ENCODE measurements around the gene OSBPL10. TPM values are rescaled to one million over a fixed set of nuclear protein-coding genes. Genes with fewer than 3 reads are reported as not detected.
"Not testable (repeated sequence)": the region's sequence is repeated elsewhere in the genome, so short reads cannot be mapped to it uniquely, and the experiment has no call there.

Gene OSBPL10
- polyA plus RNA-seq, 1 donor, result 12.4 TPM

DNA sequence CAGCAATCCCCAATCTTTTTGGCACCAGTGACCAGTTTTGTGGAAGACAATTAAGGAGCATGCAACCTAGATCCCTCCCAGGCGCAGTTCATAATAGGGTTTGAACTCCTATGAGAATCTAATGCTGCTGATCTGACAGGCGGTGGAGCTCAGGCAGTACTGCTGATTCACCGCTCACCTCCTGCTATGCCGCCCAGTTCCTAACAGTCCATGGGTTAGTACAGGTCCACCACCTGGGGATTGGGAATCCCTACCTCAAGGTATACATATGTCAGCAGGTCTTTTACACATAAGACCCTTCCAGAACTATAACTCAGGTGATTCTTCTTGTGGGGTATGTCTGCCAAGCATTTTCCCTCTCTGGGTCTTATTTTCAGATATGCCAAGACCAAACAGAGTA is 182.2 kb downstream of the OSBPL10 start:
- H3K27ac ChIP-seq (ENCODE audit: low read length), result no peak overlapping the region
- no peaks in the 10 kb centered on the region for H3K9me3 ChIP-seq (ENCODE audit: control insufficient read depth, low read depth, low read length)
- no CpG with 5 or more reads among the region's 4 CpGs for WGBS (ENCODE audit: insufficient coverage, low lambda C conversion rate)
- H3K27me3 ChIP-seq (ENCODE audit: control insufficient read depth, insufficient read depth, low read length), result no peaks in the 10 kb centered on the region
- H3K4me3 ChIP-seq (ENCODE audit: low read length), result no peak overlapping the region
- H3K4me1 ChIP-seq (ENCODE audit: control insufficient read depth, insufficient read depth, low read length), result no peaks in the 10 kb centered on the region
- DNase-seq, result no peak
- no peaks in the 10 kb centered on the region for H3K36me3 ChIP-seq (ENCODE audit: control insufficient read depth, insufficient read depth, low read length)

DNA sequence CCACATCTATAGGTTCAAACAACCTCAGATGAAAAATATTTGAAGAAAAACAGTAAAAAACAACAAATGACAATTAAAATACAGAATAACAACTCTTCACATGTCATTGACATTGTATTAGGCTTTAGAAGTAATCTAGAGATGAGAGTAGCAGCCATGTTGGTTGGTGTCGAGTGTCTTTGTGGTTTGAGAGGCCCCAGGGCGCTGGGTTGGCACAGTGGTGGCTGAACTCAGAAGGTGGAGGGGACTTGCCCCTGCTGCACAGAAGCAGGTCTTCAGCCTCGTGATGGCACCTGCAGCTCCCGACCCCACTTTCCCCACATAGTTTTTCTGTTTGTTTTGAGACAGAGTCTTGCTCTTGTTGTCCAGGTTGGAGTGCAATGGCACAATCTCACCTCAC is 187.2 kb downstream of the OSBPL10 start:
- WGBS (ENCODE audit: insufficient coverage, low lambda C conversion rate), result no CpG with 5 or more reads among the region's 4 CpGs
- Histone ChIP-seq H3K9me3 (ENCODE audit: control insufficient read depth, low read depth, low read length) (no peaks in the 10 kb centered on the region), H3K27me3 (ENCODE audit: control insufficient read depth, insufficient read depth, low read length) (no peaks in the 10 kb centered on the region), H3K27ac (ENCODE audit: low read length) (no peak overlapping the region), H3K36me3 (ENCODE audit: control insufficient read depth, insufficient read depth, low read length) (no peaks in the 10 kb centered on the region), H3K4me1 (ENCODE audit: control insufficient read depth, insufficient read depth, low read length) (no peaks in the 10 kb centered on the region), H3K4me3 (ENCODE audit: low read length) (no peak overlapping the region)
- no peak for DNase-seq

DNA sequence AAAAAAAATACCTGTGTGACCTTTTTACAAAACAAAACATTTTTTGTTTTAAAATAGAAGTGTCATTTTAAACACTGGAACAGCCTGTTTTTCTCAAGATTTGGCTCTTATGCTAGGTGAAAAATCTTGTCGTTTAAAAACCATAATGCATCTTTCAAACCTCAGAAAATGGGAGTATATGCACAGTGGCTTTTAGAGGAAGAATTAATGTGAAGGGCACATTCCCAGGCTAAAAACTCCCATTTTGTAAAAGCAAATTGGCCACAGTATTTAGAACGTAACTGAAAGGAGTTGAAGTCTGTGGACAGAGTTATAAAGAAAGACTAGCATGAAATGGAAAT is 190.0 kb downstream of the OSBPL10 start:
- Histone ChIP-seq H3K4me1 (ENCODE audit: control insufficient read depth, insufficient read depth, low read length) (no peaks in the 10 kb centered on the region), H3K27me3 (ENCODE audit: control insufficient read depth, insufficient read depth, low read length) (no peaks in the 10 kb centered on the region), H3K36me3 (ENCODE audit: control insufficient read depth, insufficient read depth, low read length) (no peaks in the 10 kb centered on the region), H3K27ac (ENCODE audit: low read length) (no peak overlapping the region), H3K9me3 (ENCODE audit: control insufficient read depth, low read depth, low read length) (no peaks in the 10 kb centered on the region), H3K4me3 (ENCODE audit: low read length) (no peak overlapping the region)
- whole genome bisulfite sequencing (ENCODE audit: insufficient coverage, low lambda C conversion rate), result 90% methylated on average over 2 of the region's 2 CpGs
- DNase-seq, result no peak

DNA sequence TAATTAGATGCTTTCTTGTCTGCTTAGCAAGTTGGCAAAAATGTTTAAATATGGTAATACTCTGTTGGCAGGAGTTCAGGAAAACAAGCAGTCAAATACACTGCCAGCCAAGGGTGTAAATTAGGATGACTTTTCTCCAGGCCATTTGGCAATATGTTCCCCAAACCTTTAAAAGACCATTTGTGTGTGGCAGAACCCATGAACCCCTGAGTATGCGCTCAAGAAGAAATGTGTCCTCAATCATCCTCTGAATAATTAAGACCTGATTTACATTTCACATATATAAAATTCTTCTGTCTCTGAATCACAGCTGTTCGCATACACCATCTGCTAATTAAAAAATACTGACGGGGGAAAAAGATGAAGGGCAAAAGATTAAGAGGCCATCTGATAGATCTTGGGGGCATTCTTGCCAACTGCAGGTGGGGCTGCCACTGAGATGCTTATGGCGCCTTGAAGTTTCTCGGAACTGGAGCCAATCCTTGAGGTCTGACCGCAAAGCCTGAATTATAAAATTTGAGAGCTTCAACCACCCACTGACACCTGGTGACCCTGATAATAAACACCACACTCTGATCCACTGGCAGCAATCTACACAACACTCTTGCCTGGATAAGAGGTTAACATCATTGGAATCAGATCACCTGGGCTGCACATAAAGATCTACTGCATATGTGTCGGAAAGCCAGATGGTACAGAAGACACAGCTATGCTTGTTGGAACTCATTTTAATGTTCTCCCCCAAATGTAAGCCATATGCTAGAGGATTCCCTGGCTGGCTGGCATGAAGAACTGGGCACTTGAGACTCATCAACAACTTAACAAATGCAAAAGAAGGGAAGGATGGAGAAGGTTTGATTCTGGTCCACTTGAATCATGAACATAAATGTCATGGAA is 190.6 kb downstream of the OSBPL10 start:
- WGBS (ENCODE audit: insufficient coverage, low lambda C conversion rate), result no CpG with 5 or more reads among the region's 7 CpGs

DNA sequence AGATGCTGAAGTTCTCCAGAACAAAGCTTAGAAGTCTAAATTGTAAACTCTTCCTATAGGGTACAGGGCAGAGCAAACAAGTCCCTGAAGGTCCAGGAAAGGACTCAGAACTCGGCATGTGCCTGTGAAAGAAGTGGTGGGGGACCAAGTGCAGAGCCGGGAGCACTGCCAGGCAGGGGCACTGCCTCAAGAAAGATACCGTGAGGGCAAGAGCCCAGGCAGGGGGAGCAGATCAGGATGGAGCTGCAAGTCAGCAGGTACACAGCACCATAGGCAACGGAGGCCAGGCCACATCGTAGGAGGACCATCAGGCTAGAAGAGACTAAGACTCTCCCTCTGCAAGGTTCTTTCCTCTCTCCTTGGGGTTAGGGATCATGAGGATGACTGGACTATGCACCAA is 191.6 kb downstream of the OSBPL10 start:
- no peaks in the 10 kb centered on the region for H3K4me1 ChIP-seq (ENCODE audit: control insufficient read depth, insufficient read depth, low read length)
- WGBS (ENCODE audit: insufficient coverage, low lambda C conversion rate), result no CpG with 5 or more reads among the region's 5 CpGs
- no peaks in the 10 kb centered on the region for H3K36me3 ChIP-seq (ENCODE audit: control insufficient read depth, insufficient read depth, low read length)
- no peak overlapping the region for H3K4me3 ChIP-seq (ENCODE audit: low read length)
- no peaks in the 10 kb centered on the region for H3K27me3 ChIP-seq (ENCODE audit: control insufficient read depth, insufficient read depth, low read length)
- no peaks in the 10 kb centered on the region for H3K9me3 ChIP-seq (ENCODE audit: control insufficient read depth, low read depth, low read length)
- no peak for DNase-seq
- no peak overlapping the region for H3K27ac ChIP-seq (ENCODE audit: low read length)

More for the DNA sequence above, 190.6 kb downstream of the OSBPL10 start:
- H3K9me3 ChIP-seq (ENCODE audit: control insufficient read depth, low read depth, low read length), result no peaks in the 10 kb centered on the region
- H3K36me3 ChIP-seq (ENCODE audit: control insufficient read depth, insufficient read depth, low read length), result no peaks in the 10 kb centered on the region
- H3K4me1 ChIP-seq (ENCODE audit: control insufficient read depth, insufficient read depth, low read length), result no peaks in the 10 kb centered on the region
- no peak overlapping the region for H3K4me3 ChIP-seq (ENCODE audit: low read length)
- no peak overlapping the region for H3K27ac ChIP-seq (ENCODE audit: low read length)
- DNase-seq, result no peak
- no peaks in the 10 kb centered on the region for H3K27me3 ChIP-seq (ENCODE audit: control insufficient read depth, insufficient read depth, low read length)

DNA sequence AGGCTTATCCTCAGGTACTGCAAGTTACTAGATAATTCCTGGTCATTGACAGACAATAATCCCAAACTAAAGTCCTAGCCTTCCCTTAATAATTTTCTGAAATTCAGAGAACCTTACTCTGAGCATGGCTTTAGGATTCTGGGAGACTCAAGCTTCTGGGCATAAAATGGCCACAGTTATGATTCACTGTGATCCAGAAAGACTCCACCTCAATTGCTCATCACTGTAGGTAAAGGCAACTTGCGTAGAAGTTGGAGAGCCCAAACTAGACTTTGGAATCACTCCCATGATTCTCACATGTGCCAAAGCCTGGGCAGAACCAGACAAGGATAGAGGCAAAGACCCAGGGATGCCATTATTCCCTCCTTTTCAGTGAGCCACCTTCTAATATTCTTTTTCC is 195.3 kb downstream of the OSBPL10 start:
- no peaks in the 10 kb centered on the region for H3K9me3 ChIP-seq (ENCODE audit: control insufficient read depth, low read depth, low read length)
- no peak overlapping the region for H3K4me3 ChIP-seq (ENCODE audit: low read length)
- H3K27ac ChIP-seq (ENCODE audit: low read length), result no peak overlapping the region
- no peaks in the 10 kb centered on the region for H3K36me3 ChIP-seq (ENCODE audit: control insufficient read depth, insufficient read depth, low read length)
- H3K4me1 ChIP-seq (ENCODE audit: control insufficient read depth, insufficient read depth, low read length), result no peaks in the 10 kb centered on the region
- no peaks in the 10 kb centered on the region for H3K27me3 ChIP-seq (ENCODE audit: control insufficient read depth, insufficient read depth, low read length)
- no peak for DNase-seq
- WGBS (ENCODE audit: insufficient coverage, low lambda C conversion rate), result no CpG with 5 or more reads among the region's 1 CpG

DNA sequence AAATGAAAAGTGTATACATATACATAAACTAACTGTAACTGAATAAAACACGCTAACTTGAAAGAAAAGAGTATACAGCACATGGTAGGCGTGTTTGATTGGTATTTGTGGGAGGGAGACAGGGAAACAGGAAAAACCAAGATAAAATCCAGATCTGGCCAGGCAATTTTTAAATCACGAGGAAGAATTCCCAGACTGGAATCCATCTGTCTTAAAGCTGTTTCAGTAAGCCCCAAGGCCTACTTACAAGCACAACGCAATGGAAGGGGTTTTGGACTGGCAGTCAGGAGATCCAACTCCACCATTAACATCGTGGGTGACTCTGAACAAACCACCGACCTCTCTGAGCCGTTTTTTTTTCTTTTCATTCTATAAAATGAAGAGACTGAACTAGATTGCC is 195.8 kb downstream of the OSBPL10 start:
- Histone ChIP-seq H3K27ac (ENCODE audit: low read length) (no peak overlapping the region), H3K4me1 (ENCODE audit: control insufficient read depth, insufficient read depth, low read length) (no peaks in the 10 kb centered on the region), H3K9me3 (ENCODE audit: control insufficient read depth, low read depth, low read length) (no peaks in the 10 kb centered on the region), H3K4me3 (ENCODE audit: low read length) (no peak overlapping the region), H3K27me3 (ENCODE audit: control insufficient read depth, insufficient read depth, low read length) (no peaks in the 10 kb centered on the region), H3K36me3 (ENCODE audit: control insufficient read depth, insufficient read depth, low read length) (no peaks in the 10 kb centered on the region)
- no peak for DNase-seq
- WGBS (ENCODE audit: insufficient coverage, low lambda C conversion rate), result 90% methylated on average over 2 of the region's 7 CpGs

DNA sequence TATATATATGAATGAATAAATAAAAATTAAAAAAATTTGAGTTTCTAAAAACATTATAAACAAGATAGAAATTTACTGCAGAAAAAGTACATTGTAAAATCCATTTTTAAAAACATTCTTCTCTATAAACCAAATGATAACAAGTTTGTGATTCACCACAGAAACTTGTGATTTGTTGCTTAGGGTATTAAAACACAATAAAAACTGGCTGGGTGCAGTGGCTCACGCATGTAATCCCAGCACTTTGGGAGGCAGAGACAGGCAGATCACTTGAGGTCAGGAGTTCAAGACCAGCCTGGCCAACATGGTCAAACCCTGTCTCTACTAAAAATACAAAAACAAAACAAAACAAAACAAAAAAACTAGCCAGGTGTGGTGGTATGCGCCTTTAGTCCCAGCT is 197.2 kb downstream of the OSBPL10 start:
- WGBS (ENCODE audit: insufficient coverage, low lambda C conversion rate), result 100% methylated on average over 1 of the region's 2 CpGs
- not testable (repeated sequence) for DNase-seq

DNA sequence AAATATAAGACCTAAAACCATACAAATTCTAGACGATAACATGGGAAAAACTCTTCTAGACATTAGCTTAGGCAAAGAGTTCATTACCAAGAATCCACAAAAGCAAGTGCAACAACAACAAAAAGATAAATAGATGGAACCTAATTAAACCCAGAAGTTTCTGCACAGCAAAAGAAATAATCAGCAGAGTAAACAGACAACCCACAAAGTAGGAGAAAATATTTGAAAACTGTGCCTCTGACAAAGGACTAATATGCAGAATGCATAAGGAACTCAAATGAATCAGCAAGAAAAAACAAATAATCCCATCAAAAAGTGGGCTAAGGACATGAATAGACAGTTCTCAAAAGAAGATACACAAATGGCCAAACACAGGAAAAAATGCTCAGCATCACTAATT is 198.8 kb downstream of the OSBPL10 start:
- not testable (repeated sequence) for H3K36me3 ChIP-seq (ENCODE audit: control insufficient read depth, insufficient read depth, low read length); H3K27ac ChIP-seq (ENCODE audit: low read length); DNase-seq; H3K27me3 ChIP-seq (ENCODE audit: control insufficient read depth, insufficient read depth, low read length); H3K4me1 ChIP-seq (ENCODE audit: control insufficient read depth, insufficient read depth, low read length); H3K4me3 ChIP-seq (ENCODE audit: low read length); H3K9me3 ChIP-seq (ENCODE audit: control insufficient read depth, low read depth, low read length)
- 100% methylated on average over 1 of the region's 1 CpG for WGBS (ENCODE audit: insufficient coverage, low lambda C conversion rate)

More for the DNA sequence above, 197.2 kb downstream of the OSBPL10 start:
- H3K4me1 ChIP-seq (ENCODE audit: control insufficient read depth, insufficient read depth, low read length); H3K4me3 ChIP-seq (ENCODE audit: low read length); H3K27me3 ChIP-seq (ENCODE audit: control insufficient read depth, insufficient read depth, low read length); H3K36me3 ChIP-seq (ENCODE audit: control insufficient read depth, insufficient read depth, low read length); H3K27ac ChIP-seq (ENCODE audit: low read length); H3K9me3 ChIP-seq (ENCODE audit: control insufficient read depth, low read depth, low read length): not testable (repeated sequence)

DNA sequence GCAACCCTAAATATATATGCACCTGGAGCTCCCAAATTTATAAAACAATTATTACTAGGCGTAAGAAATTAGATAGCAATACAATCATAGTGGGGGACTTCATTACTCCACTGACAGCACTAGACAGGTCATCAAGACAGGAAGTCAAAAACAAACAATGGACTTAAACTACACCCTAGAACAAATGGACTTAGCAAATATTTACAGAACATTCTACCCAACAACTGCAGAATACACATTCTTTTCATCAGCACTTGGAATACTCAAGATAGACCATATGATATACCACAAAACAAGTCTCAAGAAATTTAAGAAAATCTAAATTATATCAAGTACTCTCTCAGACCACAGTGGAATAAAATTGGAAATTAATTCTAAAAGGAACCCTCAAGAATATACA is 201.5 kb downstream of the OSBPL10 start:
- Histone ChIP-seq H3K4me1 (ENCODE audit: control insufficient read depth, insufficient read depth, low read length) (no peaks in the 10 kb centered on the region), H3K27me3 (ENCODE audit: control insufficient read depth, insufficient read depth, low read length) (no peaks in the 10 kb centered on the region), H3K36me3 (ENCODE audit: control insufficient read depth, insufficient read depth, low read length) (no peaks in the 10 kb centered on the region), H3K4me3 (ENCODE audit: low read length) (no peak overlapping the region), H3K27ac (ENCODE audit: low read length) (no peak overlapping the region), H3K9me3 (ENCODE audit: control insufficient read depth, low read depth, low read length) (no peaks in the 10 kb centered on the region)
- 29% methylated on average over 1 of the region's 1 CpG for WGBS (ENCODE audit: insufficient coverage, low lambda C conversion rate)
- no peak for DNase-seq

DNA sequence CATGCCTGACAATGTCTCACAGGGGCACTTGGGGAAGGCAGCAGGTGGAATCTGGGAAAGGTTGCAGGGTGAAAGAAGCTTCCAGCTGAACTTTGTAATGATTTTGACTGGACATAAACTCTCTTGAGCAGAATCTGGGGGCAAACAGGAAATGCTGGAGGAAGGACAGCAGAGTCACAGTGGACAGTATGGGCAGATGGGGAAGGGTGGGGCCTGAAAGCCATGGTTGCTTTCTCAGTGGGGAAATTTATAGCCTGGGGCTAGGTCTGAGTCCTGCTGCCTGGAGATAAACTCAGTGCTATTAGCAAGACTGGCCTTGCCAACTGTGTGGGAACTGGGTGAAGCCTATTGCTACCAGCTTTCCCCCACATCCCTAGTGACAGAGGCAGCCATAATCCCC is 203.2 kb downstream of the OSBPL10 start:
- no peaks in the 10 kb centered on the region for H3K27me3 ChIP-seq (ENCODE audit: control insufficient read depth, insufficient read depth, low read length)
- H3K36me3 ChIP-seq (ENCODE audit: control insufficient read depth, insufficient read depth, low read length), result no peaks in the 10 kb centered on the region
- no peak for DNase-seq
- no peak overlapping the region for H3K4me3 ChIP-seq (ENCODE audit: low read length)
- H3K4me1 ChIP-seq (ENCODE audit: control insufficient read depth, insufficient read depth, low read length), result no peaks in the 10 kb centered on the region
- H3K27ac ChIP-seq (ENCODE audit: low read length), result no peak overlapping the region
- no peaks in the 10 kb centered on the region for H3K9me3 ChIP-seq (ENCODE audit: control insufficient read depth, low read depth, low read length)

Measured in large intestine (tissue), 3 donors.